Adrenal gland (tissue), 12 donors: ENCODE measurements around the gene MAP1LC3A. TPM values are rescaled to one million over a fixed set of nuclear protein-coding genes. Genes with fewer than 3 reads are reported as not detected.

Experiments
- DNase-seq, 7 donors: peaks; one replicate each; pipeline ENCODE4 v3.0.0-alpha.2; 2019 to 2020
- H3K27ac ChIP-seq, 5 donors: fragments of 200-600 bp; sonication (generic) in 4 of 5; 1 replicate in 3 of 5; 2 replicates in 2 of 5; pipeline versions ENCODE4 v1.5.1 to v1.8.0; 2016 to 2020; ENCODE audit warnings: mild to moderate bottlenecking in 1 of 5
- H3K27me3 ChIP-seq: fragments of 200-600 bp; 2 replicates; pipeline ENCODE4 v1.8.0; 2021
- H3K36me3 ChIP-seq, 2 donors: fragments of 200-600 bp; replicated peaks in 1 of 2; 1 replicate in 1 of 2; 2 replicates in 1 of 2; pipeline versions ENCODE4 v1.5.1 to v1.8.0; 2018 to 2022
- H3K4me1 ChIP-seq, 2 donors: fragments of 200-600 bp; replicated peaks in 1 of 2; 1 replicate in 1 of 2; 2 replicates in 1 of 2; pipeline versions ENCODE4 v1.5.1 to v1.8.0; 2018 to 2021
- H3K4me3 ChIP-seq, 4 donors: fragments of 200-600 bp; sonication (generic) in 3 of 4; one replicate each; pipeline ENCODE4 v1.5.1; 2016 to 2018
- H3K9me3 ChIP-seq, 3 donors: fragments of 200-600 bp; sonication (generic) in 1 of 3; replicated peaks in 1 of 3; 1 replicate in 2 of 3; 2 replicates in 1 of 3; pipeline versions ENCODE4 v1.5.1 to v1.8.0; 2016 to 2021
- POLR2A ChIP-seq, 2 donors: fragments of 450-650 bp; IDR thresholded peaks; one replicate each; pipeline ENCODE4 v1.6.1; 2017; ENCODE audit warnings: antibody characterized with exemption in 2 of 2, mild to moderate bottlenecking in 2 of 2, moderate library complexity in 1 of 2
- WGBS, 4 donors: extraction: QIAGEN DNeasy Blood & Tissue Kit in 2 of 4; methylation state at CpG; one replicate each; pipeline versions ENCODE4 v1.1.5 to v1.1.7; 2013 to 2017; 5-methylcytosine and 5-hydroxymethylcytosine counted together
- intact Hi-C, 2 donors: fragments of 100-400 bp; cut with DNase I; formaldehyde crosslinking; loops; one replicate each; pipeline versions ENCODE4 v1.14.1 to v1.15.0; 2022 to 2023
- polyA plus RNA-seq, 3 donors: library from polyadenylated mRNA; stranded (reverse); fragments of 200-250 nt in 2 of 3; fragments of 350-450 nt in 1 of 3; fragmentation: Illumina TruSeq in 1 of 3; extraction: RNeasy Lipid Tissue Mini Kit (QIAGEN cat#74804) in 1 of 3; gene quantifications; one replicate each; pipeline ENCODE4 v1.2.3, GENCODE V29; 2013 to 2014
- total RNA-seq, 9 donors: library from RNA; depleted of rRNA in 4 of 9; stranded (reverse); fragments of >200 nt in 4 of 9; fragments of 120-200 nt in 1 of 9; fragmentation: NEBNext Ultra II Directional in 1 of 9; extraction: Animal tissue kit (Norgen Biotek cat#: 25700) in 1 of 9; gene quantifications; one replicate each; pipeline versions ENCODE4 v1.1.0 to v1.2.4, GENCODE V29; 2013 to 2023
- TF ChIP-seq, protein P1 (sequence below), 6 experiments: fragments of 450-650 bp in 4 of 6; fragments of 200-600 bp in 2 of 6; sonication (generic) in 1 of 6; IDR thresholded peaks; 1 replicate in 5 of 6; 2 replicates in 1 of 6; pipeline versions ENCODE4 v1.5.1 to v1.8.0; 2016 to 2021; ENCODE audit warnings: antibody characterized with exemption in 6 of 6, mild to moderate bottlenecking in 2 of 6, moderate library complexity in 1 of 6
- donor health status: healthy with polysubstance abuse.
- donor health status: Bipolar disorder and iron deficiency.
- donor health status: DM: yes; HTN: yes; CAD: no.
- donor health status: DM: no; HTN: no; CAD: no.
- donor health status: DM: no; HTN: no; CAD: no.
- donor health status: DM: yes; HTN: yes; CAD: no.

The MAP1LC3A gene
- total and polyA plus RNA-seq, 12 donors = 5.6 to 139 (median 40.9) TPM

DNA sequence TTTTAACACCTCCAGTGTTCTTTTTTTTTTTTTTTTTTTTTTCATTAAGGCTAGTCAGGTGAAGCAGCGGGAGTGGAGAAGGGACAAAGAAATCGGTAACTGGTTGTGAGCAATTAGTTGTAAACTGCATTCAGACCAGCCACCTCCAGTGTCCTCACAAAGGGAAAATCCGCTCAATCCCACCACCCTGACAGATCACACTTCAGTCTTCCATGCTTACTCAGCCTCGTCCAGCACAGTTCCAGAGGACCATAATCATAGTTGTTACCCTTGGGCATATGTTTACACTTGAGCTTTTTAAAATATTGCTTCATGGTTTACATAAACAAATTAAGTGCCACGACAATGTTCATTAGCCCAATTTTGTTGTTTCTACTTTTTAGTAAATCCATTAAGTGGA, 32.1 kb upstream of the MAP1LC3A start:
- TF ChIP-seq, protein P1, sequence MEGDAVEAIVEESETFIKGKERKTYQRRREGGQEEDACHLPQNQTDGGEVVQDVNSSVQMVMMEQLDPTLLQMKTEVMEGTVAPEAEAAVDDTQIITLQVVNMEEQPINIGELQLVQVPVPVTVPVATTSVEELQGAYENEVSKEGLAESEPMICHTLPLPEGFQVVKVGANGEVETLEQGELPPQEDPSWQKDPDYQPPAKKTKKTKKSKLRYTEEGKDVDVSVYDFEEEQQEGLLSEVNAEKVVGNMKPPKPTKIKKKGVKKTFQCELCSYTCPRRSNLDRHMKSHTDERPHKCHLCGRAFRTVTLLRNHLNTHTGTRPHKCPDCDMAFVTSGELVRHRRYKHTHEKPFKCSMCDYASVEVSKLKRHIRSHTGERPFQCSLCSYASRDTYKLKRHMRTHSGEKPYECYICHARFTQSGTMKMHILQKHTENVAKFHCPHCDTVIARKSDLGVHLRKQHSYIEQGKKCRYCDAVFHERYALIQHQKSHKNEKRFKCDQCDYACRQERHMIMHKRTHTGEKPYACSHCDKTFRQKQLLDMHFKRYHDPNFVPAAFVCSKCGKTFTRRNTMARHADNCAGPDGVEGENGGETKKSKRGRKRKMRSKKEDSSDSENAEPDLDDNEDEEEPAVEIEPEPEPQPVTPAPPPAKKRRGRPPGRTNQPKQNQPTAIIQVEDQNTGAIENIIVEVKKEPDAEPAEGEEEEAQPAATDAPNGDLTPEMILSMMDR (IDR thresholded peaks at IDR 0.05) = no peak
- TF ChIP-seq POLR2A (IDR thresholded peaks at IDR 0.05) = no peak
- 59 to 65% (median 62%) methylated on average over 5 of the region's 5 CpGs for WGBS, 4 donors
- no peak overlapping the region for H3K4me3 ChIP-seq

GRCh38 chr20:34527016-34527415, 31.5 kb upstream of the MAP1LC3A start:
- Histone ChIP-seq H3K36me3 (peaks cover 0 to 37% of the 10 kb centered on the region in 2 donors), H3K9me3 (no peaks in the 10 kb centered on the region), H3K27ac (peak overlapping the region in 2 of 5 donors; percentile 87 to 94), H3K4me3 (no peak overlapping the region), H3K27me3 (no peaks in the 10 kb centered on the region), H3K4me1 (peaks cover 31 to 48% of the 10 kb centered on the region in 2 donors)
- intact Hi-C loops = loop anchor here in 1 of 2 donors (10.0 kb wide), 1 partner anchor 212 kb away; no protein-coding TSS in a partner anchor
- TF ChIP-seq POLR2A (IDR thresholded peaks at IDR 0.05) = no peak
- TF ChIP-seq, protein P1 (IDR thresholded peaks at IDR 0.05) = no peak
- WGBS, 4 donors = 79 to 86% (median 82%) methylated on average over 10 of the region's 10 CpGs
- DNase-seq = peak in 2 of 7 donors; percentile 13 to 49

More for the DNA sequence above, 32.1 kb upstream of the MAP1LC3A start:
- no peaks in the 10 kb centered on the region for H3K9me3 ChIP-seq
- intact Hi-C loops = loop anchor here in 1 of 2 donors (10.0 kb wide), 1 partner anchor 212 kb away; no protein-coding TSS in a partner anchor
- peaks cover 31 to 54% of the 10 kb centered on the region in 2 donors for H3K4me1 ChIP-seq
- peak in 5 of 7 donors; percentile 31 to 55 (median 48) for DNase-seq
- peak overlapping the region in 4 of 5 donors; percentile 77 to 94 (median 87) for H3K27ac ChIP-seq
- H3K27me3 ChIP-seq = no peaks in the 10 kb centered on the region
- H3K36me3 ChIP-seq = peaks cover 0 to 37% of the 10 kb centered on the region in 2 donors

DNA sequence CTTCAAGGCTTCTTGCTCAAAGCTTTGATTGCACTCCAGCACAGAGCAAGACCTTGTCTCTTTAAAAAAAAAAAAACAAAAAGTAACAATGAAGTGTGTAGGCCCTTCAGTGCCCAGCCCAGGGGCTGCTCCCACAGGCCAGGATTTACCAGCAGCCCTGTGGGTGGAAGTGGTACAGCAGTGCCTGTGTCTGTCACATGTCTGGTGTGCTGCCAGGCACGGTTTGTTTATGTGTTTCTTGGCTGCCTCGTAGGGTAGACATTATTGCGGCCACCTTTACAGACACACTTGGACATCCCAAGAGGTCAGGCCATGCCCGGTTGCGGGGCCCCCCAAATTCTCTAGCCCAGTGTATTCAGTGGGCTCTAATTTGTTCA, 29.6 kb upstream of the MAP1LC3A start:
- intact Hi-C loops = loop anchor here in 1 of 2 donors (10.0 kb wide), 1 partner anchor 214 kb away; no protein-coding TSS in a partner anchor
- Histone ChIP-seq H3K27me3 (no peaks in the 10 kb centered on the region), H3K4me3 (no peak overlapping the region), H3K9me3 (no peaks in the 10 kb centered on the region), H3K27ac (peak overlapping the region in 2 of 5 donors; percentile 6 to 63), H3K4me1 (peaks cover 18 to 30% of the 10 kb centered on the region in 2 donors), H3K36me3 (peaks cover 0 to 51% of the 10 kb centered on the region in 2 donors)
- DNase-seq = peak in 6 of 7 donors; percentile 43 to 73 (median 67)
- WGBS, 4 donors = 38 to 59% (median 43%) methylated on average over 4 to 5 of the region's 5 CpGs
- TF ChIP-seq POLR2A (IDR thresholded peaks at IDR 0.05) = no peak
- TF ChIP-seq, protein P1 (IDR thresholded peaks at IDR 0.05) = peak in 3 of 6 experiments; percentile 26 to 30 (median 28)

GRCh38 chr20:34529742-34530141, 28.8 kb upstream of the MAP1LC3A start:
- Histone ChIP-seq H3K27ac (no peak overlapping the region), H3K4me3 (no peak overlapping the region), H3K4me1 (peaks cover 18 to 28% of the 10 kb centered on the region in 2 donors), H3K36me3 (peaks cover 0 to 60% of the 10 kb centered on the region in 2 donors), H3K9me3 (no peaks in the 10 kb centered on the region), H3K27me3 (no peaks in the 10 kb centered on the region)
- TF ChIP-seq, protein P1 (IDR thresholded peaks at IDR 0.05) = no peak
- TF ChIP-seq POLR2A (IDR thresholded peaks at IDR 0.05) = no peak
- 80 to 95% (median 89%) methylated on average over 2 to 3 of the region's 3 CpGs for whole genome bisulfite sequencing, 4 donors
- peak in 1 of 7 donors; percentile 14 for DNase-seq
- intact Hi-C loops = loop anchor here in 1 of 2 donors (10.0 kb wide), 1 partner anchor 215 kb away; no protein-coding TSS in a partner anchor
